DOHH2 (cell line): ENCODE results near the gene FRMD3.

Experiments
- EZH2phosphoT487 ChIP-seq: fragments of 200-600 bp; sonication (generic); IDR thresholded peaks from 2 replicates; pipeline ENCODE4 v1.6.1; 2017; ENCODE audit warnings: borderline replicate concordance, mild to moderate bottlenecking, antibody characterized with exemption, low read length, moderate library complexity, mixed read lengths
- TF ChIP-seq, protein P1 (sequence below): fragments of 200-600 bp; sonication (generic); IDR thresholded peaks from one replicate; pipeline ENCODE4 v1.5.1; 2014; ENCODE audit warnings: antibody characterized with exemption, mild to moderate bottlenecking, low read depth, low read length; ENCODE audit not compliant: poor library complexity, severe bottlenecking

DNA sequence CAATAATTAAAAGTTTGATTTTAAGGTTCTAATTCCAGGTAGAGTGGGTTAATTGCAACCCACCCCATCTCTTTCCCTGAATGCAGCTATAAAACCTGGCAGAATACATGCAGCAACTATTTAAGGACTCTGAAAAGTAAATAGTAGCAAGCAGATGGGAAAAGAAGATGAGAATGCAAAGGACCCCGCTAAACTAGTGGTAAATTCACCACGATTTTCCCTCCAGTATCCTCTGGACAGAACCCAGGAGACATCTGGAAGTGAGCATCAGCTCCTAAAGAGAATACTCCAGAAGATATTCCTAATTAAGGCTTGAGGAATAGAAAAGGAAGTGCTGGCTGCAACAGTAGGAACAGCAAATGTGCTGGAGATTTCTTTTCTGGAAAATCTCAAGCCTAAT, 170.9 kb downstream of the FRMD3 start:
- TF ChIP-seq, protein P1, sequence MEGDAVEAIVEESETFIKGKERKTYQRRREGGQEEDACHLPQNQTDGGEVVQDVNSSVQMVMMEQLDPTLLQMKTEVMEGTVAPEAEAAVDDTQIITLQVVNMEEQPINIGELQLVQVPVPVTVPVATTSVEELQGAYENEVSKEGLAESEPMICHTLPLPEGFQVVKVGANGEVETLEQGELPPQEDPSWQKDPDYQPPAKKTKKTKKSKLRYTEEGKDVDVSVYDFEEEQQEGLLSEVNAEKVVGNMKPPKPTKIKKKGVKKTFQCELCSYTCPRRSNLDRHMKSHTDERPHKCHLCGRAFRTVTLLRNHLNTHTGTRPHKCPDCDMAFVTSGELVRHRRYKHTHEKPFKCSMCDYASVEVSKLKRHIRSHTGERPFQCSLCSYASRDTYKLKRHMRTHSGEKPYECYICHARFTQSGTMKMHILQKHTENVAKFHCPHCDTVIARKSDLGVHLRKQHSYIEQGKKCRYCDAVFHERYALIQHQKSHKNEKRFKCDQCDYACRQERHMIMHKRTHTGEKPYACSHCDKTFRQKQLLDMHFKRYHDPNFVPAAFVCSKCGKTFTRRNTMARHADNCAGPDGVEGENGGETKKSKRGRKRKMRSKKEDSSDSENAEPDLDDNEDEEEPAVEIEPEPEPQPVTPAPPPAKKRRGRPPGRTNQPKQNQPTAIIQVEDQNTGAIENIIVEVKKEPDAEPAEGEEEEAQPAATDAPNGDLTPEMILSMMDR: no peak
- TF ChIP-seq EZH2phosphoT487: no peak
